NCI-H524 treated with DMSO at 0.1 percent for 48 hours (cell line): ENCODE measurements around the gene TSPAN18.

ENCODE experiments used
- DNase-seq: peaks from one replicate; lab custom pipeline; 2025; lab: John Stamatoyannopoulos, UW

TSPAN18 gene

GRCh38 chr11:44797051-44797450 is 70.3 kb downstream of the TSPAN18 start:
- DNase-seq: no peak

GRCh38 chr11:44797886-44798606 is 71.3 kb downstream of the TSPAN18 start:
- no peak for DNase-seq

GRCh38 chr11:44798607-44798972 is 71.8 kb downstream of the TSPAN18 start:
- no peak for DNase-seq

- no peak for DNase-seq
Observed at GRCh38 chr11:44799012-44799411, 72.2 kb downstream of the TSPAN18 start.

- peak; percentile 39 for DNase-seq
Observed at GRCh38 chr11:44802347-44802746, 75.6 kb downstream of the TSPAN18 start.

GRCh38 chr11:44803009-44803408 is 76.2 kb downstream of the TSPAN18 start:
- no peak for DNase-seq

- DNase-seq: no peak
Observed at GRCh38 chr11:44804449-44805437, 78.0 kb downstream of the TSPAN18 start.

GRCh38 chr11:44805596-44805995 is 78.8 kb downstream of the TSPAN18 start:
- no peak for DNase-seq

GRCh38 chr11:44808053-44808753 is 81.4 kb downstream of the TSPAN18 start:
- no peak for DNase-seq

GRCh38 chr11:44809283-44809682 is 82.5 kb downstream of the TSPAN18 start:
- DNase-seq: no peak

GRCh38 chr11:44811841-44812448 is 85.2 kb downstream of the TSPAN18 start:
- DNase-seq: peak; percentile 95

- DNase-seq: no peak
Observed at GRCh38 chr11:44812971-44813370, 86.2 kb downstream of the TSPAN18 start.

- DNase-seq: no peak
Observed at GRCh38 chr11:44813401-44813800, 86.6 kb downstream of the TSPAN18 start.

GRCh38 chr11:44814881-44815592 is 88.3 kb downstream of the TSPAN18 start:
- peak; percentile 86 for DNase-seq

GRCh38 chr11:44815917-44816456 is 89.2 kb downstream of the TSPAN18 start:
- no peak for DNase-seq

- DNase-seq: no peak
Observed at GRCh38 chr11:44816761-44817160, 90.0 kb downstream of the TSPAN18 start.

GRCh38 chr11:44817207-44817949 is 90.6 kb downstream of the TSPAN18 start:
- DNase-seq: no peak

GRCh38 chr11:44818110-44818509 is 91.3 kb downstream of the TSPAN18 start:
- DNase-seq: no peak

GRCh38 chr11:44819346-44819745 is 92.6 kb downstream of the TSPAN18 start:
- no peak for DNase-seq

GRCh38 chr11:44822369-44822768 is 95.6 kb downstream of the TSPAN18 start:
- no peak for DNase-seq
